A375 (cell line): ENCODE data around the gene DEFB110. TPM values are rescaled to one million over a fixed set of nuclear protein-coding genes. Genes with fewer than 3 reads are reported as not detected.

ENCODE experiments used
- total RNA-seq: library from RNA; depleted of rRNA; stranded (reverse); fragments of >200 nt; shearing (Covaris generic); gene quantifications from 2 replicates; pipeline ENCODE4 v1.2.3, GENCODE V29; 2014; rRNA removed

The DEFB110 gene
- total RNA-seq = not detected in 2 replicates

DNA sequence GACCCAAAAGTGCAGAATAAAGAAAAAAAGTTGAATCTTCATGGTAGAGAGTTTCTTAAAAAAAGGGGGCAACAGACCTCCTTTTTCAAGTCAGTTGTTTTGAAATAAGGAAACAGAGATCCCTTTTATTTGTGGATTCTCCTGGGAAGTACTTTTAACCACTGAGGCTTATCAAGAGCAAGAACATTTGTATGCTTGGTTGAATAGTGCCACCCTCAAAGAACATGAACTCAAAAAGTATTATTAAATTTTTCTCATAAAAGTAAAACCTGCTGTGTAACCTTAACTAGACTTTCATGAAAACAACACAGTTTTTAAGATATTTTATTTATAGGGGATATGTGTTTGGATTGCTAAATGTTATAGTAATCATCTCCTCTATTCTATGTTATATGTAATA lies at the start of gene DEFB110:
TSS of gene DEFB110 (minus strand) at position 101 of the 400 bp plus-strand sequence. CDS start at position 42, 59 bp downstream.

DNA sequence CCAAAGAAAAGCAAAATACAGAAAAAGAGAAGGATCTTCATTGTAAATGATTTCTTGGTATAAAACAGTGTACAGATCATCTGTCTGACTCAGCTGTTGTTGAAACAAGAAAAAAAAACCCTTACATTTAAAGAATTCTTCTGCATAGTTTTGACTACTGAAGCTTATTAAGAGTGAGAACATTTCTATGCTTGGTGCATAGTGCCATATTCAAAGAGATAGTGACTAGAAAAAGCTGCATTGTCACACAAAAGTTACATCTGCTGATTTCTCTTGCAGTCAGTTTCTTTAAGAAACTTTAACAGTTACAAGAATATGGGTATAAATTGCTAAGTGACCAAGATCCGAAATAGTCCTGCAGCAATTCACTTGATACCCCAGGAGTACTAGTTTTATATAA lies 28.0 kb upstream of the DEFB110 start, which contains the start of gene DEFB112:
TSS of gene DEFB112 (minus strand) at position 101 of the 400 bp plus-strand sequence. CDS start at position 41, 60 bp downstream.

GRCh38 chr6:49969605-49970004 lies 52.2 kb downstream of the DEFB110 start, which contains the start of gene DEFB113:
DEFB113 (minus strand) TSS chr6:49969625; CDS start chr6:49969625, 0 bp downstream.

Other genes starting within 250 kb of the DEFB110 start
- gene PGK2, start 234.7 kb downstream of the DEFB110 start, total RNA-seq = not detected in 2 replicates
- not detected in 2 replicates for gene CRISP1, start 155.5 kb downstream of the DEFB110 start, total RNA-seq
- gene DEFB114, start 57.8 kb downstream of the DEFB110 start, total RNA-seq = not detected in 2 replicates
- not detected in 2 replicates for gene DEFB113, start 52.4 kb downstream of the DEFB110 start, total RNA-seq
- not detected in 2 replicates for gene DEFB112, start 27.9 kb upstream of the DEFB110 start, total RNA-seq